ENCODE measurements around the gene MPZL3.
A peak's percentile ranks its signal among the peaks of the same experiment; 100 is the strongest.
"Not testable (repeated sequence)": the region's sequence is repeated elsewhere in the genome, so short reads cannot be mapped to it uniquely, and the experiment has no call there.

MPZL3 gene

GRCh38 chr11:118212131-118212725 lies 39.9 kb downstream of the MPZL3 start:
- no peak for DNase-seq (ENCODE audit: low spot score)

GRCh38 chr11:118211006-118211405 lies 41.2 kb downstream of the MPZL3 start:
- no peak for DNase-seq (ENCODE audit: low spot score)

- DNase-seq (ENCODE audit: low spot score), result no peak
These were observed 41.8 kb downstream of the MPZL3 start for GRCh38 chr11:118210323-118210722.

GRCh38 chr11:118209033-118209432 lies 43.1 kb downstream of the MPZL3 start:
- no peak for DNase-seq (ENCODE audit: low spot score)

- no peak for DNase-seq (ENCODE audit: low spot score)
These were observed 45.1 kb downstream of the MPZL3 start for GRCh38 chr11:118207079-118207478.

- DNase-seq (ENCODE audit: low spot score), result no peak
These were observed 45.7 kb downstream of the MPZL3 start for GRCh38 chr11:118206391-118207031.

- DNase-seq (ENCODE audit: low spot score), result no peak
These were observed 46.4 kb downstream of the MPZL3 start for GRCh38 chr11:118205606-118206378.

- DNase-seq (ENCODE audit: low spot score), result no peak
These were observed 49.4 kb downstream of the MPZL3 start for GRCh38 chr11:118202599-118203422.

- DNase-seq (ENCODE audit: low spot score), result no peak
These were observed 50.2 kb downstream of the MPZL3 start for GRCh38 chr11:118201966-118202365.

- DNase-seq (ENCODE audit: low spot score), result no peak
These were observed 51.1 kb downstream of the MPZL3 start for GRCh38 chr11:118200901-118201680.

GRCh38 chr11:118200497-118200896 lies 51.7 kb downstream of the MPZL3 start:
- DNase-seq (ENCODE audit: low spot score), result no peak

GRCh38 chr11:118199135-118199534 lies 53.0 kb downstream of the MPZL3 start:
- DNase-seq (ENCODE audit: low spot score), result no peak

- DNase-seq (ENCODE audit: low spot score), result peak; percentile 65
These were observed 53.8 kb downstream of the MPZL3 start for GRCh38 chr11:118198370-118198769.

GRCh38 chr11:118194835-118195627 lies 57.1 kb downstream of the MPZL3 start:
- DNase-seq (ENCODE audit: low spot score), result peak; percentile 92

GRCh38 chr11:118193910-118194566 lies 58.1 kb downstream of the MPZL3 start:
- peak; percentile 38 for DNase-seq (ENCODE audit: low spot score)

GRCh38 chr11:118192817-118193216 lies 59.3 kb downstream of the MPZL3 start:
- not testable (repeated sequence) for DNase-seq (ENCODE audit: low spot score)

- not testable (repeated sequence) for DNase-seq (ENCODE audit: low spot score)
These were observed 61.1 kb downstream of the MPZL3 start for GRCh38 chr11:118190942-118191506.

- DNase-seq (ENCODE audit: low spot score), result no peak
These were observed 65.6 kb downstream of the MPZL3 start for GRCh38 chr11:118186346-118187107.

Data from pons (tissue), 1 donor.